Activated CD4-positive, alpha-beta T cell treated with anti-CD3 and anti-CD28 coated beads, Interleukin-2, amount 50 U/mL, for 16 hours (primary cell): ENCODE results near the gene EPC2.
"Not testable (repeated sequence)": the region's sequence is repeated elsewhere in the genome, so short reads cannot be mapped to it uniquely, and the experiment has no call there.

ENCODE experiments used
- DNase-seq: peaks from one replicate; pipeline ENCODE4 v3.0.0-alpha.2; 2020

EPC2 gene

DNA sequence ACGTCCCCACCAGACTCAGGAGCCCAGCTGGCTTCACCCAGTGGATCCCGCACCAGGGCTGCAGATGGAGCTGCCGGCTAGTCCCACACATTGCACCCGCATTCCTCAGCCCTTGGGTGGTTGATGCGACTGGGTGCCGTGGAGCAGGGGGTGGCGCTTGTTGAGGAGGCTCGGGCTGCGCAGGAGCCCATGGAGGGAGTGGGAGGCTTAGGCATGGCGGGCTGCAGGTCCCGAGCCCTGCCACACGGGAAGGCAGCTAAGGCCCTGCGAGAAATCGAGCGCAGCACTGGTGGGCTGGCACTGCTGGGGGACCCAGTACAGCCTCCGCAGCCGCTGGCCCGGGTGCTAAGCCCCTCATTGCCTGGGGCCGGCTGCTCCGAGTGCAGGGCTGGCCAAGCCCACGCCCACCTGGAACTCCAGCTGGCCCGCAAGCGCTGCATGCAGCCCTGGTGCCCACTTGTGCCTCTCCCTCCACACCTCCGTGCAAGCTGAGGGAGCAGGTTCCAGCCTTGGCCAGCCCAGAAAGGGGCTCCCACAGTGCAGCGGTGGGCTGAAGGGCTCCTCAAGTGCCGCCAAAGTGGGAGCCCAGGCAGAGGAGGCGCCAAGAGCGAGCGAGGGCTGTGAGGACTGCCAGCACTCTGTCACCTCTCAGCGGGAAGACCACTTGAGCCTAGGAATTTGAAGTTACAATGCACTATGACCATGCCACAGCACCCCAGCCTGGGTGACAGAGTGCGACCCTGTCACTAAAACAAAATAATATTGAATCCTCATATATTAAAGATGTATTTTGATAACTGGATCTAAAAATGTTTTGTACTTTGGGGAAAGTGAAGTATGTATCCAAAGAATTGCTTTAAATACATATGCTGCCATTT, 34.0 kb downstream of the EPC2 start:
- not testable (repeated sequence) for DNase-seq

DNA sequence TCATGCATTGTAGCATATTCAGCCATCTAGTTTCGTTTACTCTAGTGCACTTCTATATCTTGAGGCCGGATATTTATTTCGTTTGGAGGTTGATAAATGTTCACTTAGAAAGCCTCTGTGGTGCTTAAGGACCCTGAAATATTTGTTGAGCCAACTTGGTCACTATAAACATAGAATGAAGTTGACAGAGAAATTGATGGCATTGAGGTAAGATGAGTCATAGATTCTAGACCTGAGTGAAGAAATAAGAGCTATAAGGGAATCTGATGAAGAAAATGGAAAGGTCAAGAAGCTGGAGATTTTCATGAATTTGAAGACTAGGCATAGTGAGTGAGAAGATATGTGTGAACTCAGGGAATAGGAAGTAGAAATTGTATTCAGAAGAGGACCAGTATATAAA, 35.9 kb downstream of the EPC2 start:
- no peak for DNase-seq

DNA sequence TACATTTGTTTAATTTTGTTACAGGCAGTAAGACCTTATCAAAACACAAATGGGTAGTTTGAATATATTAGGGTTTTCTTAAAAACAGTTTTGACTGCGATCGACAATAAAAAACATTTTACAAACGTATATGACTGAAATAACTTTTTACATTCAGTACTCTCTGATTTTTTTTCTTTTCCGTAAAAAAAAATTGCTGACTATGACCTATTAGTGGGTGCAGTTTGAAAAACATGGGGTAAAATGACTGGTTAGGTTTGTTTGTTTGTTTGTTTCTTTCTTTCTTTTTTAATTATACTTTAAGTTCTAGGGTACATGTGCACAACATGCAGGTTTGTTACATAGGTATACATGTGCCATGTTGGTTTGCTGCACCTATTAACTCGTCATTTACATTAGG, 36.9 kb downstream of the EPC2 start:
- no peak for DNase-seq

DNA sequence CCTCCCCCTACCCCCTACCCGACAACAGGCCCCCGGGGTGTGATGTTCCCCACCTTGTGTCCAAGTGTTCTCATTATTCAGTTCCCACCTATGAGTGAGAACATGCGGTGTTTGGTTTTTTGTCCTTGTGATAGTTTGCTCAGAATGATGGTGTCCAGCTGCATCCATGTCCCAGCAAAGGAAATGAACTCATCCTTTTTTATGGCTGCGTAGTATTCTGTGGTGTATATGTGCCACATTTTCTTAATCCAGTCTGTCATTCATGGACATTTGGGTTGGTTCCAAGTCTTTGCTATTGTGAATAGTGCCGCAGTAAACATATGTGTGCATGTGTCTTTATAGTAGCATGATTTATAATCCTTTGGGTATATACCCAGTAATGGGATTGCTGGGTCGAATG, 37.3 kb downstream of the EPC2 start:
- not testable (repeated sequence) for DNase-seq

DNA sequence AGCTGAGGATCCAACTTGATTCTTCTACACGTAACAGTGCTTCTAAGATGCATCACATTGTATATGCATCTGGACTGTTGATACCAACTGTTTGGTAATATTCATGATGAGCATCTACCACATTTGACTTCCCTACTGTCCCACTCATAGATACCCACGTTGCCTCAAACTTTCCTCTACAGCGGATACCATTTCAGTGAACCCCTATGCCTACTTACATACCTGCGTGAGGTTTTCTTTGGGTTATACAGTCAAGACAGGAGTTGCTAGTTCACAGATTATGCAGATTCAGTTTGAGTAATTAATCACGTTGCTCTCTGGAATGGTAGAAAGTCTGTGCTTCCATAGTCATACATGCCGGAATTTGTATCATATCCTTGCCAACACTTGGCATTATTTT, 40.0 kb downstream of the EPC2 start:
- no peak for DNase-seq

DNA sequence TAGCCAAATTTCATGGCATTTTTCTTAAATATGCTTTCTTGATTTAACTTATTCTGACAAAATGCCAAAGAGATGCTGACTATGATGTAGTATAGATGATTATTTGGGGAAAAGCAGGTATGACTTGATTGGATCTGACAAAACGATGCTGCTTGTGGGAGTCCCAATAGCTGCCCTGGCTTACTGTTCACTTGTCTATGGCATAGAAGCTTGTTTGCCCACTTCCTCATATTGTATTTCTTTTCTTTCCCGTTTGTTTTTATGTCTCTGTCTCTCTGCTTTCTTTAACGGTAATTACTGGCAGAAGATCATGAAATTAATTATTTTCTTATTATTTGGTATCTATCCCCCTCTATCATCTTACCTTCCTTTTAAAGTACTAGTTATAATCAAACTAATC, 43.0 kb downstream of the EPC2 start:
- DNase-seq, result no peak

DNA sequence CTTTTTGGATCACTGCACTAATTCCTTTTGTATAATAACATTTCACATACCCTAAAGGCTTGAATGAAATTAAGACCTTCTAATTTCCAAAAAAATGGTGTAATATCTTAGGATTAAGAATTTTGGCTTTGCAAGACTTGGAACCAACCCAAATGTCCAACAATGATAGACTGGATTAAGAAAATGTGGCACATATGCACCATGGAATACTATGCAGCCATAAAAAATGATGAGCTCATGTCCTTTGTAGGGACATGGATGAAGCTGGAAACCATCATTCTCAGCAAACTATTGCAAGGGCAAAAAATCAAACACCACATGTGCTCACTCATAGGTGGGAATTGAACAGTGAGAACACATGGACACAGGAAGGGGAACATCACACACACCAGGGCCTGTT, 43.5 kb downstream of the EPC2 start:
- not testable (repeated sequence) for DNase-seq

DNA sequence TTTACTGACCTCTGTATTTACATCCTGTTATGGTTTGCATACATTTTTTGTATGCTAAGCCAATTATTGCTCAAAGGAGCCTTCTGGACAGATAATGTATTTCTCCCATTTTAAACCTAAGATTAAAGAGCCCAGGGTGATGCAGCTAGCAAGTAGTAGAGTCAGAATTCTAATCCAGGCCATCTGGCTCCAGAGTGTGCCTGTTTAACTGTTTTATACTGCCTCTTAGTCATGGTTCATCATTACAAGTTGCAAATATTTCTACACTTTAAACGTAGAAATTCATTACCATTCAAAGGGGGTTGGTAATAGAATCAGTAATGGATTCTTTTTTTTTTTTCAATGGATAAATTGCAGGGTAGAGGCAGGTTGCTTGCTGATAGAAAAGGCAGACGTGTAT, 52.4 kb downstream of the EPC2 start:
- DNase-seq, result no peak

DNA sequence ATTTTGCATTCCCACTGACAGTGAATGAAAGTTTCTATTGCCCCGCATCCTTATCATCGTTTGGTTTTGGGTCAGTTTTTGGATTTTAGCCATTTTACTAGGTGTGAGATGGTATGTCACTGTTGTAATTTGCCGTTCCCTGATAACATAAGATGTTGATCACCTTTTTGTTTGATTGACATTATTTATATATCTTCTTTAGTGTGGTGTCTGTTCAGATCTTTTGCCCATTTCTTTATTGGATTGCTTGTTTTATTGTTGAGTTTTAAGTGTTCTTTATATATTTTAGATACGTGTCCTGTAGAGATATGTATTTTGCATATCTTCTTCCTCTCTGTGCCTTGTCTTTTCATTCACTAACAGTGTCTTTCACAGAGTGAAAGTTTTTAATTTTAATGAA, 55.3 kb downstream of the EPC2 start:
- no peak for DNase-seq

DNA sequence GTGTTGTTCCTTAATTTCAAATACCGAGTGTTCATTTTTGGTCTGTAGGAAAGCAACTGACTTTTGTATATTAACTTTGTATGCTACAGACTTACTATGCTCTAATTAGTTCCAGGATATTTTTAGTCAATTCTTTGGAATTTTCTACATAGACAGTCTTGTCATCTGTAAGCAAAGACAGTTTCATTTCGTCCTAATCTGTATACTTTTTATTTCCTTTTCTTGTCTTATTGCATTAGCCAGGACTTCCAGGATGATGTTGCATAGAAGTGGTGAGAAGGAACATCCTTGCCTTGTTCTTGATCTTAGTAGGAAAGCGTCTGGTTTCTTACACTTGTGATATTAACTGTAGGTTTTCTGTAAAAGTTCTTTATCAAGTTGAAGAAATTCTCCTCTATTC, 56.5 kb downstream of the EPC2 start:
- DNase-seq, result no peak

DNA sequence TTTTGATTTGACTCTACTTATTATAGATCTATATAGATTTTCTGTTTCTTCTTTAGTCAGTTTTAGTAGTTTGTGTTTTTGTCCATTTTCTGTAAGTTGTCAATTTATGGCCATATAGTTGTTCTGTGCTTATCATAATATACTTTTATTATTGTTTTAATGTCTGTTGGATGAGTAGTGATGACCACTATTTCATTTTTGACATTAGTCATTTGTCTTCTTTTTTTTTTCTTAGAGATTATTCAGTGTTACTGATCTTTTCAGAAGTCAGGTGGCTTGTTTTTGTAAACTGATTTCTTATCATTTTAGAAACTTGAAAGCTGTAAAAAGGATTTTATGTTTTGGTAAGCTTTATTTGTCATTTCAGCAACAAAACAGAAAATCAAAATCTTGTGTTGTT, 57.3 kb downstream of the EPC2 start:
- DNase-seq, result no peak

DNA sequence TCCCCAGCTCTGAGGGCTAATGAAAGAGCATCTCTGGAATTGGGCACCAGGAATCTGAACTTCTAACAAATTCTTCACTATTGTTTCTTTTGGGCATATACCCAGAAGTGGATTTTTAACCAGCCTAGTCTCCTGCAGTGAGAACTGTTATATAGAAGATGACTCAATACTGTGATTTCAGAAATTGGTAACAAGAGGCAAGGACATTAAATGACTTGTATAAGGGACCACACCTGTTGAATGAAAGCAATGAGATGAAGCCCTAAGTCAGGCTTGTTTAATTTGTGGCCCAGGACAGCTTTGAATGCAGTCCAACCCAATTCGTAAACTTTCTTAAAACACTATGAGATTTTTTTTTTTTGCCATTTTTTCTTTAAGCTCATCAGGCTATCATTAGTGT, 57.9 kb downstream of the EPC2 start:
- DNase-seq, result peak; percentile 14

DNA sequence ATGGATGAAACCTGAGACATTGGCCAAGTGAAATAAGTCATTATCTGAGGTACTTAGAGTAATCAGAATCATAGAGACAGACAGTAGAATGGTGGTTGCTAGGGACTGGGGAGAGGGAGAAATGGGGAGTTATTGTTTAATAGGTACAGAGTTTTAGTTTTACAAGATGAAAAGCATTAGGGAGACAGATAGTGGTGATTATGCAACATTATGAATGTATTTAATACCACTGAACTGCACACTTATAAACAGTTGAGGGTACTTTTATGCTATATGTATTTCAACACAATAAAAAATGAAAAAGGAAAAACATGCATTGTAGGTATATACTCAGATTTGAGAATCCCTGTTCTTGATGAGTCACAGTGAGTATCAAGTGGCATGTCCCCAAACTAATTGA, 59.7 kb downstream of the EPC2 start:
- no peak for DNase-seq

DNA sequence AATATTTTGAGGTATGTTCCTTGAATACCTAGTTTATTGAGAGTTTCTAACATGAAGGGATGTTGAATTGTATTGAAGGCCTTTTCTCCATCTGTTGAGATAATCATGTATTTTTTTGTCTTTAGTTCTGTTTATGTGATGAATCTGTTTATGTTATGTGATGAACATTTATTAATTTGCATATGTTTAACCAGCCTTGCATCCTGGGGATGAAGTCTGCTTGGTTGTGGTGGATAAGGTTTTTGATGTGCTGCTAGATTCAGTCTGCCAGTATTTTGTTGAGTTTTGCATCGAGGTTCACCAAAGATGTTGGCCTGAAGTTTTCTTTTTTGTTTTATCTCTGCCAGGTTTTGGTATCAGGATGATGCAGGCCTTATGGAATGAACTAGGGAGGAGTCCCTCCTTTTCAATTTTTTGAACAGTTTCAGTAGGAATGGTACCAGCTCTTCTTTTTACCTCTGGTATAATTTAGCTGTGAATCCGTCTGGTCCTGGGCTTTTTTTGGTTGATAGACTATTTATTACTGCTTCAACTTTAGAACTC, 71.9 kb downstream of the EPC2 start:
- no peak for DNase-seq

DNA sequence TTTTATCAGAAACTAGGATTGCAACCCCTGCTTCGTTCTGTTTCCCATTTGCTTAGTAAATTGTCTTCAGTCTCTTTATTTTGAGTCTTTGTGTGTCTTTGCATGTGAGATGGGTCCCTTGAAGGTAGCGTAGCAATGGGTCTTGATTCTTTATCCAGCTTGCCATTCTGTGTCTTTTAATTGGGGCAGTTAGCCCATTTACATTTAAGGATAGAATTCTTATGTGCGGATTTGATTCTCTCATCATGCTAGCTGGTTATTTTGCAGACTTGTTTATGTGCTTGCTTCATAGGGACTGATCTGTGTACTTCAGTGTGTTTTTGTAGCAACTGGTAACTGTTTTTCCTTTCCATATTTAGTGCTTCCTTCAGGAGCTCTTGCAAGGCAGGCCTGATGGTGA, 73.5 kb downstream of the EPC2 start:
- DNase-seq, result no peak

DNA sequence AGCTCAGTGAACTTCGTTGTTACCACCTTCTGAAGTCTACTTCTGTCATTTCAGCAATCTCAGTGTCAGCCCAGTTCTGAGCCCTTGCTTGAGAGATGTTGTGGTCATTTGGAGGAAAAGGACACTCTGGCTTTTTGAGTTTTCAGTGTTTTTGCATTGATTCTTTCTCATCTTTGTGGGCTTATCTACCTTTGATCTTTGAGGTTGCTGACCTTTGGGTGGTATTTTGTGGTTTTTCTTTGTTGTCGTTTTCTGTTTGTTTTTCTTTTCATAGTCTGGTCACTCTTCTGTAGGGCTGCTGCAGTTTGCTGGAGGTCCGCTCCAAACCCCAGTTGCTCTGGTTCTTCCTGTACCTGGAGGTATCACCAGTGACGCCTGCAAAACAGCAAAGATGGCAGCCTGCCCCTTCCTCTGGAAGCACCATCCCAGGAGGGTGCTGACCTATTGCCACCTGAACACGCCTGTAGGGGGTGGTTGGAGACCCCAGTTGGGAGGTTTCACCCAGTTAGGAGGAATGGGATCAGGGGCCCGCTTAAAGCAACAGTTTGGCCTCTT, 74.7 kb downstream of the EPC2 start:
- DNase-seq, result no peak

DNA sequence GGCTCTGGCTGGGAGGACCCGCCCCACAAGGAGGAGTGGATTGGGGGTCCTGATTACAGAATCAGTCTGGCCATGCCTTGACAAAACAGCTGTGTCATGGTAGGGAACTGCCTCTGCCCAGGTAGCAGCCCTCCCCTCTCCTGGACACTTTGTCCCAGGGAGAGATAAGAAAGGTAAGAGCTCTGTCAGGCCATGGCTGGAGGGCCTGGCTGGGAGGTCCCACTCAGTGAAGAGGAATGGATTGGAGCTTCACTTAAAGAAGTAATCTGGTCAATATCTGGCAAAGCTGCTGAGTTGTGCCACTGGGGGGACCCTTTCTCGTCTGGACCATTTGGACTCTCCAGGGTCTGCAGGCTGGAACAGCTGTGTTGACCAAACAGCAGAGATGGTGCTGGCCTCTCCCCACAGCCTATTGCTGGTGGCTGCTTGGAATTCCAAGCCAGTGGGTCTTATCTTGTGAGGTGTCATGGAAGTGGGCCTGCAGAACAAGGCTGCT, 75.4 kb downstream of the EPC2 start:
- DNase-seq, result no peak

DNA sequence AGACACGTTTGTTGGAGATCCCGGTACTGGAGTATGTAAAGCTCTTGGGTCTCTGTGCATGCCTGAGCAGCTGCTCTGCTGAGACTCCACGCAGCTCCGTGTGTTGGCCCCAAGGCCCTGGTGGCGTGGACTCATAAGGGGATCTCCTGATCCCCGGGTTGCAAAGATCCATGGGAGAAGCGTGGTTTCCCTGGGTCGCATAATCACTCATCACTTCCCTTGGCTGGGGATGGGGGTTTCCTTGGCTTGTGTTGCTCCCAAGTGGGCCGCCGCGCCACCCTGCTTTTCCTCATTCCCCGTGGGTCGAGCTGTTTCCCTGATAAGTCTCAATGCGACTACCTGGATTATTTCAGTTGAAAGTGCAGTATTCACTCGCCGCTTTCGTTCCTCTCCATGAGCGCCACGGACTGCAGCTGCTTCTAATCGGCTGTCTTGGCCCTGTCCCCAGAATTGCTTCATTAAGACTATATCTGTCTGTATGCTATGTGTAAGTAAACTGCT, 76.0 kb downstream of the EPC2 start:
- DNase-seq, result peak; percentile 8

DNA sequence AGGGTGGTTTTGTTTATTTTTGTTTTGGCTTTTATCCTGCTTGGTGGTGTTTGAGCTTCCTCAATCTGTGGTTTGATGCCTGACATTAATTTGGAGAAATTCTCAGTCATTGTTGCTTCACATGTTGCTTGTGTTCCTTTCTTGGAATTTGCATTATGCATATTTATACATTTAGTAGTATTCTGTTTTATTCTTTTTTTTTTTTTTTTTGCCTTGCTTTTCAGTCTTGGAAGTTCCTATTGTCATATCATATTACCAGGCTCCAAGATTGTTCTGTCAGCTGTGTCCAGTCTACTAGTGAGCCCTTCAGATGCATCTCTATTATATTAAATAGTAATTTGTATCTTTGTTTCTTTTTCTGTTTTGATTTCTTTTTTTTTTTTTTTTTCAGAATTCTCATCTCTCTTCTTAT, 77.0 kb downstream of the EPC2 start:
- DNase-seq, result no peak

DNA sequence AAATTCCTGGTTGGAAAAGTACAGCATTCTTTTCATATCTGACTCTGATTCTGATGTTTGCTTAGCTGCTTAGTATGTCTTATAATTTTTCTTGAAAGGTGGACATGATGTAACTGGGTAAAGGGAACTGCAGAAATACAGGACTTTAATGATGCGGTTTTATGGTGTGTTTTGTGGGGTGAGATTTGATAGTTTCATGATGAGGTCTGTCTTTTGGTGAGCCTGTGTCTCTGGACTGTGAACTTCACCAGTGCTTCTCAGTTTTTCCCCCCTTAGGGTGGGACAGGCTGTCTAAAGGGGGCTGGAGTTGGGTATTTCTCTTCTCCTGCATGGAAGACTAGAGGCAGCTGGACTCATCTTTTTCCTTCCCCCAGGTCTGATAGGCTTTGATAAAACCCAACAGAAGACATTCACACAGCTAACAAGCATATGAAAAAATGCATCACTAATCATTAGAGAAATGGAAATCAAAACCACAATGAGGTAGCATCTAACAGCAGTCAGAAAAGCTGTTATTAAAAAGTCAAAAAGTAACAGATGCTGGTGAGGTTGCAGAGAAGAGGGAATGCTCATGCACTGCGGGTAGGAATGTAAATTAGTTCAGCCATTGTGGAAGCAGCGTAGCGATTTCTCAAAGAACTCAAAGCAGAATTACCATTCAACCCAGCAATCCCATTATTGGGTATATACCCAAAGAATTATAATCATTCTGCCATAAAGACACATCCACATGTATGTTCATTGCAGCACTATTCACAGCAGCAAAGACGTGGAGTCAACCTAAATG, 77.6 kb downstream of the EPC2 start:
- no peak for DNase-seq

DNA sequence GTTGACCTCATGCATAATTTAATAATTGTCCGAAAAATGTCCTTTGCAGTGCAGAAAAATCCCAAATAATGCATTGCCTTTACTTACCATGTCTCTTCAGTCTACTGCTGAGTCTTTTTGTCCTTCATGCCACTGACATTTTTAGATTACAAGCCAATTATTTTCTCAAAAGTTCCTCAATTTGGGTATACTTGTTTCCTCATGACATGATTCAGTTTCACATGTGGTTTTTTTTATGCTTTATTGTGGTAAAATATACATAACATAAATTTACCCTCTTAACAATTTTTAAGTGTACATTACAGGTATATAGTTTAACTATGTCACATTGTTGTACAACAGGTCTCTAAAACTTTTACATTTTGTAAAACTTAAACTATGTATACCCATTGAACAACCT, 81.0 kb downstream of the EPC2 start:
- no peak for DNase-seq

DNA sequence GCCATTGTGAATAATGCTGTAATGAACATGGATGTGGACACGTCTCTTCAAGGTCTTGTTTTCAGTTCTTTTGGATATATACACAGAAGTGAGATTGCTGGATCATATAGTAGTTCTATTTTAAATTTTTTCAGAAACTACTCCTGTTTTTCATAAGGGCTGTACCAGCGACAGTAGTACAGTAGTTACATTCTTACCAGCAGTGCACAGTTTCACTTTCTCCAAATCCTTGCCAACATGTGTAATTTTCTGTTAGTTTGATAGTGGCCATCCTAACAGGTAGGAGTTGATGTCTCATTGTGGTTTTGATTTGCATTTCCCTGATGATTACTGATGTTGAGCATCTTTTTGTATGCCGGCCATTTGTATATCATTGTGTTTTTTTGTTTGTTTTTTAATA, 81.7 kb downstream of the EPC2 start:
- peak; percentile 18 for DNase-seq

DNA sequence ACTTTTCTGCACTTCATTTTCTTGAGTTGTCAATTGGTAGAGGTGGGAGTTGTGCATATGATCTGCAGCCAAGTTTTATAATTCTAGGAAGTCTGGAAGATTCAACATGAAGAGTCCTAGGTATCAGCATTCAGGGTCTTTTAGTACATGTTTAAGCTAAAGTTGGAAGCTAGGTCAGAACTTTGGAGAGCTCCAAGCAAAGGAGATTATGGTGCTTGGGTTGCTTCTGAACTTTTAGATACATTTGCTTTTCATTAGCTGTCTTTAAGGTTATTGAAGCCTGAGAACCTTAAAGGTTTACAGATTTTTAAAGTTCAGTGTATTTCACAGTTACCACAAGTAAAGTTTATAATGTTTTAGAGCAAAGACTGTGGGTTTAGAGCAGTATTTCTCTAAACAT, 85.5 kb downstream of the EPC2 start:
- no peak for DNase-seq
